ENCODE data around the gene FOXK2. TPM values are rescaled to one million over a fixed set of nuclear protein-coding genes. Genes with fewer than 3 reads are reported as not detected.

The FOXK2 gene
- total RNA-seq, 6 donors from 2014 or later = 50.8 to 92.7 (median 58.9) TPM

DNA sequence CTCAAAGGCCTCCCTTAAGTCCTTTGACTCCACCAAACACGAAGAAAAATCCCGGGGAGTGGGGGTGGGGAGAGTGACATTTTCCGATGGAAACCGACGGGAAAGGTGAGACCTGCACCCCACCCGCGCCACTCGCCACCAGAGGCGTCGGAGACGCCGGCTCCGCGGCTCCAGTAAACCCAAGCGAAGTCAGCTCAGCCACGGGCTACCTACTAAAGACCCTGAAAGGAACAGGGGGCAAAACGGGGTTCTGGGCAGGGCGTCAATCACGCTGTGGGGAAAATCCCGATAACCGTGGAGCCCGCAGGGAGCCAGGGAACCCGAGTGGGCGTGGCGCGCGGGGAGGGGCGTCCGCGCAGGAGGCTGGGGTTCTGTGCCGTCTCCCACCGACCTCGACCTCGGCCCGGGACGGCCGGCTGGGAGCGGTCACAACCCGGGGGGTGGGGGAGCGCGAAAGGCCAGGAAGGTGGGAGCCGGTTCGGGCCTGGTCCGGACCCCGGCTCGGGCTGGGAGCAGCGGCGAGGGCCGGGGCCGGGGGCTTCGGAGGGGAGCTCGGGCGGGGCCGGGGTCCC is 128.1 kb downstream of the FOXK2 start:
- Histone ChIP-seq H3K27me3 (no peaks in the 10 kb centered on the region), H3K4me1 (peaks cover 18 to 29% (median 23%) of the 10 kb centered on the region in 4 donors), H3K27ac (peak overlapping the region; percentile 99 to 100 (median 99)), H3K36me3 (peaks cover 13 to 18% (median 15%) of the 10 kb centered on the region in 4 donors), H3K9me3 (no peaks in the 10 kb centered on the region), H3K4me3 (peak overlapping the region; percentile 99 to 100 (median 100))
- ATAC-seq (ENCODE audit: low FRiP score in 2 of 2) = peak; percentile 35 to 76
- no peak for TF ChIP-seq EP300 (IDR thresholded peaks at IDR 0.05)
- TF ChIP-seq POLR2AphosphoS5 (IDR thresholded peaks at IDR 0.05) = no peak
- TF ChIP-seq POLR2A (IDR thresholded peaks at IDR 0.05) = no peak
- peak in 1 of 6 experiments; percentile 10 for TF ChIP-seq CTCF (IDR thresholded peaks at IDR 0.05)
- 0% methylated on average over 38 of the region's 54 CpGs for WGBS, 2 donors
- peak; percentile 33 to 93 for DNase-seq

DNA sequence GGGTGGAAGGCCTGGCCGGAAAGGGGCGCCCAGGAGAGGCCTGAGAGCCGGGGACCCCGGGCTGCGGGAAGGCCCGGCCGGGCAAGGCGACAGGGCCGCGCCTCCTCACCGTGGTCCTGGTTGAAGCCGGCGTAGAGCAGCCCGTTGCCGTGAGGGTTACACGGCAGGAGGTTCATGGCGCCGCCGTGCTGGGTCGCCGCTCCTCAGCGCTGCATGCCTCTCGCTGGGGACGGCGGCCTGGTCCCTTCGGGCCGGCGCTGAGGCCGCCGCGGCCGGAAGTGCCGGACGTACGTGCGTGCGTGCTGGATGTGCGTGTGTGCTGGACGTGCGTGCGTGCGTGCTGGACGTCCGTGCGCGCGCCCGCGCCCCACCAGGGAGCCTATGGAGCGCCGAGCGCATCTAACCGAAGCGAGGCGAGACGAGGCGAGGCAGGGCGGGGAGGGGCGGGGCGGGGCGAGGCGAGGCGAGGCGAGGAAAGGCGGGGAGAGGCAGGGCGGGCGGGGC is 128.7 kb downstream of the FOXK2 start, which contains the start of gene WDR45B:
Gene WDR45B, minus strand, starts transcription at position 280 of the 504 bp plus-strand sequence. Its CDS starts 104 bp downstream, at position 176.
- Histone ChIP-seq H3K27ac (peak within 1 kb of the TSS; percentile 99 to 100 (median 99)), H3K4me3 (peak within 1 kb of the TSS; percentile 99 to 100 (median 100)), H3K9me3 (no peaks in the 10 kb centered on the region), H3K27me3 (no peaks in the 10 kb centered on the region), H3K36me3 (peaks cover 7 to 13% (median 9%) of the 10 kb centered on the region in 4 donors), H3K4me1 (peaks cover 18 to 29% (median 23%) of the 10 kb centered on the region in 4 donors)
- DNase-seq (peak; percentile 94 to 99), ATAC-seq (ENCODE audit: low FRiP score in 2 of 2) (peak; percentile 96 to 98)
- WGBS, 2 donors = 0% methylated on average over 9 of the region's 67 CpGs; no CpG with 5 or more reads in 1 of the 2 donors
- TF ChIP-seq EP300 (IDR thresholded peaks at IDR 0.05) (peak in 3 of 4 donors; percentile 72 to 85 (median 82)), POLR2AphosphoS5 (IDR thresholded peaks at IDR 0.05) (peak; percentile 99), POLR2A (IDR thresholded peaks at IDR 0.05) (peak in 3 of 4 donors; percentile 88 to 99 (median 90)), CTCF (IDR thresholded peaks at IDR 0.05) (peak in 1 of 6 experiments; percentile 10)

DNA sequence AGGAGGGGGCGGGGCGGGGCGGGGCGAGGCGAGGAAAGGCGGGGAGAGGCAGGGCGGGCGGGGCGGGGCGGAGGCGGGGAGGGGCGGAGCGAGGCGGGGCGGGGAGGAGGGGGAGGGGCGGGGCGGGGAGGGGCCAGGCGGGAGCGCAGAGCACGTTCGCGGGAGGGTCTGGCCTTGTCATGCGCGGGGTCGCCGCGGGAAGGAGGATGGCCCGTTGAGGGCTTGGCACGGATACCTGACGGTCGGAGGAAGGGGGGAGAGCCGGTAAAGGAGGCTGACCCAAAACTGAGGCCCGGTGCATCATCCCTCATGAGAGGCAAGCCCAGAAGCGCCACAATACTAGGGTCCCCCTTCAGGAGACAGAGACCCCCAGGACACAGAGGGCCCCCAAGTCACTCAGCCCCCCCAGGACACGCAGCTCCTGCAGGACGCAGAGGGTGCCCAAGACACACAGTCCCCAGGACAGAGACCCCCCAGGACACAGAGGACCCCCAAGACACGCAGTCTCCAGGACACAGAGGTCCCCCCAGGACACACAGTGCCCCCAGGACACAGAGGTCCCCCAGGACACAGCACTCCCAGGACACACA is 129.3 kb downstream of the FOXK2 start:
- peak overlapping the region; percentile 23 to 100 (median 58) for H3K27ac ChIP-seq
- DNase-seq (peak in 1 of 2 donors; percentile 36), ATAC-seq (ENCODE audit: low FRiP score in 2 of 2) (peak in 1 of 2 donors; percentile 19)
- peaks cover 1 to 6% (median 3%) of the 10 kb centered on the region in 4 donors for H3K36me3 ChIP-seq
- WGBS, 2 donors = 9 to 56% methylated on average over 3 to 18 of the region's 37 CpGs
- no peaks in the 10 kb centered on the region for H3K27me3 ChIP-seq
- peak overlapping the region in 3 of 4 donors; percentile 49 to 99 (median 53) for H3K4me3 ChIP-seq
- TF ChIP-seq EP300 (IDR thresholded peaks at IDR 0.05) = no peak
- no peak for TF ChIP-seq POLR2AphosphoS5 (IDR thresholded peaks at IDR 0.05)
- no peaks in the 10 kb centered on the region for H3K9me3 ChIP-seq
- H3K4me1 ChIP-seq = peaks cover 18 to 29% (median 23%) of the 10 kb centered on the region in 4 donors

GRCh38 chr17:82649501-82650261 is 130.1 kb downstream of the FOXK2 start:
- Histone ChIP-seq H3K4me3 (no peak overlapping the region), H3K4me1 (peaks cover 18 to 29% (median 23%) of the 10 kb centered on the region in 4 donors), H3K27me3 (no peaks in the 10 kb centered on the region), H3K36me3 (no peaks in the 10 kb centered on the region), H3K9me3 (no peaks in the 10 kb centered on the region), H3K27ac (peak overlapping the region in 1 of 4 donors; percentile 100)
- DNase-seq (peak in 1 of 2 donors; percentile 84), ATAC-seq (ENCODE audit: low FRiP score in 2 of 2) (no peak)
- no peak for TF ChIP-seq CTCF (IDR thresholded peaks at IDR 0.05)
- TF ChIP-seq POLR2AphosphoS5 (IDR thresholded peaks at IDR 0.05) = no peak
- 83 to 84% methylated on average over 16 to 17 of the region's 22 CpGs for WGBS, 2 donors

DNA sequence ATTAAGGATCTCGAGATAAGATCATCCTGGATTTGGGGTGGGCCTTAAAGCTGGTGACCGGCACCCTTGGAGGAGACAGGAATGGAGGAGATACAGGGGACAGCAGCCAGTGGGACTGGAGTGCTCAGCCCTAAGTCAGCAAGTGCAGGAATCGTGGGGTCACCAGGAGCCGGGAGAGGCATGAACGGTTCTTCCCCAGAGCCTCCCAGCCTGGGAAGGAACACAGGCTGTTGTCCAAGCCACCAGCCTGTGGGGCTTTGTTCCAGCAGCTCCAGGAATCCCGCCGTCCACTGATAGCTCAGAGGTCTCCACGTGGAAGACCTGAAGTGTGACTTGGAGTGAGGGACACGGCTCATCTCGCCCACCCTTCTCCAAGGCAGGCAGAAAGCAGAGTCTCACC is 131.2 kb downstream of the FOXK2 start:
- no peak for ATAC-seq (ENCODE audit: low FRiP score in 2 of 2)
- no peak for DNase-seq
- 71 to 80% methylated on average over 10 of the region's 10 CpGs for WGBS, 2 donors
- Histone ChIP-seq H3K27ac (no peak overlapping the region), H3K4me1 (peaks cover 15 to 25% (median 20%) of the 10 kb centered on the region in 4 donors), H3K36me3 (no peaks in the 10 kb centered on the region), H3K27me3 (no peaks in the 10 kb centered on the region), H3K4me3 (no peak overlapping the region), H3K9me3 (no peaks in the 10 kb centered on the region)
- TF ChIP-seq EP300 (IDR thresholded peaks at IDR 0.05) (no peak), POLR2AphosphoS5 (IDR thresholded peaks at IDR 0.05) (no peak), POLR2A (IDR thresholded peaks at IDR 0.05) (no peak)

Measured in upper lobe of left lung (tissue), 6 donors.